ENCODE data around the gene LMCD1. TPM values are rescaled to one million over a fixed set of nuclear protein-coding genes. Genes with fewer than 3 reads are reported as not detected.

The LMCD1 gene
- total and polyA plus RNA-seq, 2 of the 4 experiments (the other 2 are of a cell fraction) = 50.0 to 53.8 TPM

GRCh38 chr3:8565376-8565775 lies 63.8 kb downstream of the LMCD1 start:
- no peak overlapping the region for H4K5ac ChIP-seq (ENCODE audit: low read depth, low read length)
- DNase-seq (no peak), ATAC-seq (ENCODE audit: low read depth) (no peak)
- no peak overlapping the region for H2AK5ac ChIP-seq (ENCODE audit: low read depth, low read length)
- H4K20me1 ChIP-seq (ENCODE audit: insufficient read depth, low read length) = no peaks in the 10 kb centered on the region
- BruUV-seq (replicated peaks) = no TSS peak
- H2BK20ac ChIP-seq (ENCODE audit: low read depth, low read length) = no peak overlapping the region
- no peak overlapping the region for H4K91ac ChIP-seq (ENCODE audit: insufficient read depth, low read depth, low read length)
- no peak overlapping the region for H2BK15ac ChIP-seq (ENCODE audit: low read depth, low read length)
- H3K4me3 ChIP-seq (ENCODE audit: insufficient read depth, low read depth, low read length) = no peak overlapping the region
- H3K36me3 ChIP-seq (ENCODE audit: control insufficient read depth, insufficient read depth, low read length) = peaks cover 17% of the 10 kb centered on the region
- H2BK5ac ChIP-seq (ENCODE audit: low read depth, low read length, poor library complexity, severe bottlenecking) = no peak overlapping the region
- in situ Hi-C loops (cut with MboI; ENCODE audit: low sequenced_read_pairs) (no loop called here), intact Hi-C loops (cut with micrococcal nuclease) (no loop called here), dilution Hi-C loops (cut with HindIII; ENCODE audit: low sequenced_read_pairs, unreplicated experiment) (no loop called here)
- no peak overlapping the region for H3K27ac ChIP-seq (ENCODE audit: insufficient read depth, low read length)
- H3K4me2 ChIP-seq (ENCODE audit: low read depth, low read length) = no peak overlapping the region
- peaks cover 7% of the 10 kb centered on the region for H3K4me1 ChIP-seq (ENCODE audit: control insufficient read depth, insufficient read depth, low read length)
- H3K4ac ChIP-seq (ENCODE audit: low read depth, low read length) = no peak overlapping the region
- no peaks in the 10 kb centered on the region for H3K27me3 ChIP-seq (ENCODE audit: control insufficient read depth, insufficient read depth, low read length)
- ChIA-PET POLR2A (ENCODE audit: unreplicated experiment) (no interaction called here), CTCF (interaction anchor here (0.6 kb wide), 1 partner anchor 10 kb away, joined by 3 read pairs; no protein-coding TSS in a partner anchor)
- no peak overlapping the region for H3K23ac ChIP-seq (ENCODE audit: low read depth, low read length)
- no peak overlapping the region for H2AK9ac ChIP-seq (replicated peaks; ENCODE audit: low read depth, low read length, poor library complexity)
- 93% methylated on average over 6 of the region's 15 CpGs; no CpG with 5 or more reads in 1 of the 2 experiments for WGBS, 2 experiments (ENCODE audit: extremely low coverage in 2 of 2, insufficient read length in 1 of 2)
- TF ChIP-seq CHD1 (IDR thresholded peaks at IDR 0.05; ENCODE audit: low read depth, low read length) (no peak), RAD21 (IDR thresholded peaks at IDR 0.05; ENCODE audit: low read length) (no peak), USF2 (IDR thresholded peaks at IDR 0.05; ENCODE audit: low read depth, low read length) (no peak), MXI1 (IDR thresholded peaks at IDR 0.05; ENCODE audit: borderline replicate concordance, low read depth, low read length) (no peak), CEBPB (IDR thresholded peaks at IDR 0.05; ENCODE audit: low read depth, low read length) (no peak)
- TF ChIP-seq, protein P1, sequence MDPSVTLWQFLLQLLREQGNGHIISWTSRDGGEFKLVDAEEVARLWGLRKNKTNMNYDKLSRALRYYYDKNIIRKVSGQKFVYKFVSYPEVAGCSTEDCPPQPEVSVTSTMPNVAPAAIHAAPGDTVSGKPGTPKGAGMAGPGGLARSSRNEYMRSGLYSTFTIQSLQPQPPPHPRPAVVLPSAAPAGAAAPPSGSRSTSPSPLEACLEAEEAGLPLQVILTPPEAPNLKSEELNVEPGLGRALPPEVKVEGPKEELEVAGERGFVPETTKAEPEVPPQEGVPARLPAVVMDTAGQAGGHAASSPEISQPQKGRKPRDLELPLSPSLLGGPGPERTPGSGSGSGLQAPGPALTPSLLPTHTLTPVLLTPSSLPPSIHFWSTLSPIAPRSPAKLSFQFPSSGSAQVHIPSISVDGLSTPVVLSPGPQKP (IDR thresholded peaks at IDR 0.05; ENCODE audit: borderline replicate concordance, low read depth, low read length) = no peak
- H3K79me1 ChIP-seq (ENCODE audit: low read depth in 1 of 2, low read length in 2 of 2) = no peaks in the 10 kb centered on the region
- no peak overlapping the region for H2AFZ ChIP-seq (replicated peaks; ENCODE audit: low read length, poor library complexity)
- H3K9me1 ChIP-seq (ENCODE audit: insufficient read depth, low read length) = peaks cover 13% of the 10 kb centered on the region
- no peak overlapping the region for H2BK120ac ChIP-seq (ENCODE audit: low read depth, low read length)
- no peak overlapping the region for H3K56ac ChIP-seq (ENCODE audit: extremely low read depth, insufficient read depth, low read length)
- no peak overlapping the region for H3K9ac ChIP-seq (ENCODE audit: low read depth, low read length)
- H3K9me3 ChIP-seq (ENCODE audit: control insufficient read depth, insufficient read depth, low read length) = no peaks in the 10 kb centered on the region
- no peak overlapping the region for H4K8ac ChIP-seq (ENCODE audit: low read depth in 2 of 2, low read length in 2 of 2)
- no peak overlapping the region for H3K14ac ChIP-seq (replicated peaks; ENCODE audit: low read depth, low read length)
- H3K18ac ChIP-seq (ENCODE audit: low read depth, low read length) = no peak overlapping the region

Measured in IMR-90 (cell line).